ENCODE data around the gene PINK1.

- TF ChIP-seq GATA3 (IDR thresholded peaks at IDR 0.05; ENCODE audit: low read depth, low read length): no peak
- no peak for TF ChIP-seq GATA2 (IDR thresholded peaks at IDR 0.05; ENCODE audit: low read depth, low read length)
These were observed 33.5 kb downstream of the PINK1 start for GRCh38 chr1:20666804-20667203.

Data from SH-SY5Y (cell line).